Mesendoderm (in vitro differentiated cells): ENCODE results near the gene SLC5A1.
A peak's percentile ranks its signal among the peaks of the same experiment; 100 is the strongest.

ENCODE experiments used
- DNase-seq: peaks from one replicate; pipeline ENCODE4 v3.0.0; 2013
- H2AK5ac ChIP-seq: 2 replicates; pipeline ENCODE4 v1.6.1; 2013; ENCODE audit warnings: low read length, inconsistent platforms
- H2BK120ac ChIP-seq: 2 replicates; pipeline ENCODE4 v1.6.1; 2013; ENCODE audit warnings: low read depth, mild to moderate bottlenecking, low read length, moderate library complexity, mixed read lengths
- H2BK15ac ChIP-seq: replicated peaks from 2 replicates; pipeline ENCODE4 v1.6.1; 2013; ENCODE audit warnings: low read depth, mild to moderate bottlenecking, moderate library complexity
- H2BK5ac ChIP-seq: 2 replicates; pipeline ENCODE4 v1.6.1; 2013; ENCODE audit warnings: low read length, inconsistent platforms
- H3K18ac ChIP-seq: 2 replicates; pipeline ENCODE4 v1.6.1; 2013; ENCODE audit warnings: mild to moderate bottlenecking, low read length, mixed read lengths
- H3K23ac ChIP-seq: one replicate; pipeline ENCODE4 v1.6.1; 2013; ENCODE audit warnings: low read length
- H3K27ac ChIP-seq: 2 replicates; pipeline ENCODE4 v1.5.1; 2013; ENCODE audit warnings: low read depth, mild to moderate bottlenecking, inconsistent platforms, low read length, moderate library complexity
- H3K27me3 ChIP-seq: 2 replicates; pipeline ENCODE4 v1.6.1; 2013; ENCODE audit warnings: low read length, control low read depth, mild to moderate bottlenecking, inconsistent platforms; ENCODE audit not compliant: insufficient read depth, poor library complexity
- H3K36me3 ChIP-seq: 2 replicates; pipeline ENCODE4 v1.6.1; 2013; ENCODE audit warnings: low read length, inconsistent platforms; ENCODE audit not compliant: control insufficient read depth, insufficient read depth
- H3K4ac ChIP-seq: one replicate; pipeline ENCODE4 v1.6.1; 2013; ENCODE audit warnings: low read depth, mild to moderate bottlenecking, low read length, moderate library complexity
- H3K4me1 ChIP-seq: 2 replicates; pipeline ENCODE4 v1.6.1; 2013; ENCODE audit warnings: low read depth, low read length, inconsistent platforms; ENCODE audit not compliant: control insufficient read depth
- H3K4me2 ChIP-seq: 2 replicates; pipeline ENCODE4 v1.6.1; 2013; ENCODE audit warnings: low read length
- H3K4me3 ChIP-seq: 2 replicates; pipeline ENCODE4 v1.5.1; 2013; ENCODE audit warnings: mild to moderate bottlenecking, low read length
- H3K56ac ChIP-seq: one replicate; pipeline ENCODE4 v1.6.1; 2013; ENCODE audit warnings: low read length
- H3K79me1 ChIP-seq: 2 replicates; pipeline ENCODE4 v1.6.1; 2013; ENCODE audit warnings: low read length, inconsistent platforms
- H3K79me2 ChIP-seq: 2 replicates; pipeline ENCODE4 v1.6.1; 2013; ENCODE audit warnings: mild to moderate bottlenecking, low read length; ENCODE audit not compliant: control insufficient read depth, insufficient read depth
- H3K9ac ChIP-seq: 2 replicates; pipeline ENCODE4 v1.6.1; 2013; ENCODE audit warnings: low read length, inconsistent platforms
- H4K5ac ChIP-seq: one replicate; pipeline ENCODE4 v1.6.1; 2013; ENCODE audit warnings: low read length
- H4K8ac ChIP-seq: one replicate; pipeline ENCODE4 v1.6.1; 2013; ENCODE audit warnings: low read depth, mild to moderate bottlenecking, control low read depth, low read length, moderate library complexity
- WGBS: extraction: QIAGEN DNeasy Blood & Tissue Kit; methylation state at CpG from one replicate; pipeline ENCODE4 v1.1.7; 2013; ENCODE audit warnings: low lambda C conversion rate, missing lambda C conversion rate; ENCODE audit not compliant: insufficient coverage; ENCODE audit errors: extremely low coverage; 5-methylcytosine and 5-hydroxymethylcytosine counted together

The SLC5A1 gene

DNA sequence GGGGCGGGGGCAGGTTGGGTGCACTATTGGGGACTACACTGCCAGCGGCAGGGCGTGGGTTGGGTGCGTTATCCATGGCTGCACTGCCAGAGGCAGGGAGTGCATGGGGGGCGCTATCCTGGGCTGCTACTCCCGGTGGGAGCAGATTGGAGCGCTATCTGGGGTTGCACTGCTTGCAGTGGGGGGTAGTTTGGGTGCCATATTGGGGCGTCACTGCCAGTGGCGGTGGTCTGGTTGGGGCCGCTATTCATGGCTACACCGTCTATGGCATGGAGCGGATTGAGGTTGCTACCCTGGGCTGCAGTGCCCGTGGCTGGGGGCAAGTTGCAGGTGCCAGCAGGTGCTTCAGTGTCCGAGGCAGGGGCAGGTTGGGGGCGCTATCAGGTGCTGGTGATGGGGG is 79.8 kb downstream of the SLC5A1 start:
- no peak overlapping the region for H4K5ac ChIP-seq
- H2BK15ac ChIP-seq = no peak overlapping the region
- DNase-seq = no peak
- H3K23ac ChIP-seq = no peak overlapping the region
- no peak overlapping the region for H3K27ac ChIP-seq
- H2AK5ac ChIP-seq = no peak overlapping the region
- no peaks in the 10 kb centered on the region for H3K79me2 ChIP-seq
- H2BK5ac ChIP-seq = no peak overlapping the region
- H3K56ac ChIP-seq = no peak overlapping the region
- H3K36me3 ChIP-seq = no peaks in the 10 kb centered on the region
- no peaks in the 10 kb centered on the region for H3K27me3 ChIP-seq
- WGBS = no CpG with 5 or more reads among the region's 15 CpGs
- no peak overlapping the region for H2BK120ac ChIP-seq
- no peak overlapping the region for H4K8ac ChIP-seq
- no peak overlapping the region for H3K4ac ChIP-seq
- H3K4me3 ChIP-seq = no peak overlapping the region
- no peaks in the 10 kb centered on the region for H3K79me1 ChIP-seq
- no peak overlapping the region for H3K18ac ChIP-seq
- H3K4me1 ChIP-seq = no peaks in the 10 kb centered on the region
- no peak overlapping the region for H3K9ac ChIP-seq
- no peak overlapping the region for H3K4me2 ChIP-seq

DNA sequence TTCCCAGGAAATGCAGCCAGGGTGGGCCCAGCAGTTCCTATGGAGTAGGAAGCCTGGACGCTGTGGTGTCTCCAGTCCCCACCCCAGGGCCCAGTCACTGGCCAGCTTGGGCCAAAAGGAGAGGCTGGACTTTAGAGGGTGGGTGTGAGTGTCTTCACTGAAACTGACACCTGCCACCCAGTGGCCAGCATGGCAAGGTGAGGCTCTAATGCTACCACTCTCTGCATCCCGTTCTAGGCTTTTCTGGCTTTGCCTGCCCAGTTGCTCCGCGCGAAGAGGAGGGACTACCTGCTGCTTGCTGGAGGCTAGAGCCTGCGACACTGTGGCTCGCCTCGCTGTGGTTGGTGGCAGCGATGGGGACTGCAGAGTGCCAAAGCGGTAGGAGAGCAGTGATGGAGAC is 80.6 kb downstream of the SLC5A1 start:
- no peaks in the 10 kb centered on the region for H3K79me1 ChIP-seq
- H3K4me2 ChIP-seq = no peak overlapping the region
- H3K27ac ChIP-seq = no peak overlapping the region
- H4K8ac ChIP-seq = no peak overlapping the region
- H3K4me3 ChIP-seq = no peak overlapping the region
- H3K23ac ChIP-seq = no peak overlapping the region
- no peak overlapping the region for H2BK120ac ChIP-seq
- peak overlapping the region; percentile 59 for H3K56ac ChIP-seq
- no peaks in the 10 kb centered on the region for H3K36me3 ChIP-seq
- DNase-seq = peak; percentile 82
- H3K79me2 ChIP-seq = no peaks in the 10 kb centered on the region
- no peak overlapping the region for H2AK5ac ChIP-seq
- H3K18ac ChIP-seq = no peak overlapping the region
- peak overlapping the region; percentile 14 for H3K9ac ChIP-seq
- no peaks in the 10 kb centered on the region for H3K27me3 ChIP-seq
- H3K4me1 ChIP-seq = peaks cover 2% of the 10 kb centered on the region
- H4K5ac ChIP-seq = no peak overlapping the region
- WGBS = no CpG with 5 or more reads among the region's 10 CpGs
- no peak overlapping the region for H3K4ac ChIP-seq
- no peak overlapping the region for H2BK15ac ChIP-seq
- H2BK5ac ChIP-seq = peak overlapping the region; percentile 45

DNA sequence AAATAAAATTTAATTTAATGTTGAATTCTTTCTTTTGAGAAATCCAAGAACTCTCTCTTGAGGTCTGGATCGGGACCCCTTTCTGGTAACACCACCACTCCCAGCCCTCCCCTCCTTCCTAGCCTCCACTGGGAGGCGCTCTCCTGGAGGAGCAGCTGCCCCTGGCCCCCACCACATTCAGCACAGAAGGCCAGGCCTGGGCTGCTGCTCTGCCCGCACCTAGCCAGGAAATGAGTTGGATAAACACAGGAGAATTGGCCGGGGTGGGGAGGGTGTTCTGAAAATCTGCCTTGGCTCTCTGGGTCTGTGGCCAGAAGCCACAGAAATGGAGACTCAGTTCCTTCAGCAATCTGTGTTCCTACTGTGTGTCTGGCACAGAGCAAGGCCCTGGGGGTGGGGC is 84.8 kb downstream of the SLC5A1 start:
- WGBS = no CpG with 5 or more reads among the region's 4 CpGs
- Histone ChIP-seq H2BK5ac (no peak overlapping the region), H3K27ac (no peak overlapping the region), H3K4me2 (no peak overlapping the region), H3K27me3 (no peaks in the 10 kb centered on the region), H3K4ac (no peak overlapping the region), H2BK120ac (no peak overlapping the region), H3K9ac (peak overlapping the region; percentile 21), H3K4me1 (peaks cover 2% of the 10 kb centered on the region), H4K8ac (no peak overlapping the region), H3K36me3 (no peaks in the 10 kb centered on the region), H3K79me2 (no peaks in the 10 kb centered on the region), H2BK15ac (no peak overlapping the region), H3K79me1 (no peaks in the 10 kb centered on the region), H3K56ac (peak overlapping the region; percentile 67), H3K18ac (no peak overlapping the region), H4K5ac (no peak overlapping the region), H2AK5ac (no peak overlapping the region), H3K23ac (no peak overlapping the region), H3K4me3 (no peak overlapping the region)
- peak; percentile 82 for DNase-seq

DNA sequence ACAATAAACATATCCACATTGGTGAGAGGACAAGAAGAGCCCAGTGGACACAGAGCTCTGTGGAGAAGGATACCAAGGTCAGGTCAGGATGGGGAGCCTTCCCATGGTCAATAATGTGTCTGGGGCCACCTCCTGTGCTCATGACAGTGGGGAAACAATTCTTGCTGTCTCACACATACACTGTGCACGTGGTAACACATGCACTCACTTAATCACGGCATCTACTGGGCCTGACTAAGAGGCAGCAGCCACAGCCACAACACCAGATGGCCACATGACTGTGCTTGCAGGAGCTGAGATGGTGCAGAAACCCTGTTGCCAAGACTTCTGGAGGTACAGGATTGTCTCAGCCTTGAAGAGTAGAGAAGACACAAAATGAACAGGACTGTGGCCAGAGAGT is 87.4 kb downstream of the SLC5A1 start:
- H3K18ac ChIP-seq = no peak overlapping the region
- H3K79me1 ChIP-seq = no peaks in the 10 kb centered on the region
- H2AK5ac ChIP-seq = peak overlapping the region; percentile 9
- no peak overlapping the region for H4K5ac ChIP-seq
- no peak overlapping the region for H2BK15ac ChIP-seq
- no peak overlapping the region for H2BK120ac ChIP-seq
- H3K9ac ChIP-seq = no peak overlapping the region
- no peaks in the 10 kb centered on the region for H3K79me2 ChIP-seq
- no peak overlapping the region for H3K27ac ChIP-seq
- no peak overlapping the region for H3K4me2 ChIP-seq
- no CpG with 5 or more reads among the region's 2 CpGs for WGBS
- H3K4me1 ChIP-seq = peaks cover 2% of the 10 kb centered on the region
- no peak overlapping the region for H3K4me3 ChIP-seq
- H3K4ac ChIP-seq = no peak overlapping the region
- H3K27me3 ChIP-seq = no peaks in the 10 kb centered on the region
- H4K8ac ChIP-seq = no peak overlapping the region
- peak overlapping the region; percentile 70 for H2BK5ac ChIP-seq
- H3K36me3 ChIP-seq = no peaks in the 10 kb centered on the region
- peak overlapping the region; percentile 56 for H3K56ac ChIP-seq
- no peak for DNase-seq
- no peak overlapping the region for H3K23ac ChIP-seq

DNA sequence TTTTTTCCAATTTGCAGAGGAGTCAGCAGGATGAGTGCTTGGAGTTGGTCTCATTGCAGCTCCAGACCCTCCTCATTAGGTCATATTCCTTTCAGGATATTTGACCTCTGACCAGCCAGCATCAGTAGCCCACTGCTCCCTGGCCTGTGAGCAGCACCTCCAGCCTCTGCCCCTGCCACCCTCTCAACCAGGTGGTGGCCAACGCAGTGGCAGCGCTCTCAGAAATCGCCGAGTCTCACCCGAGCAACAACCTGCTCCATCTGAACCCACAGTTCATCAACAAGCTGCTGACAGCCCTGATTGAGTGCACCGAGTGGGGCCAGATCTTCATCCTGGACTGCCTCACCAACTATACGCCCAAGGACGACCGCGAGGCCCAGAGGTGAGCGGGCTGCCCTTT is 89.1 kb downstream of the SLC5A1 start:
- H3K9ac ChIP-seq = no peak overlapping the region
- WGBS = no CpG with 5 or more reads among the region's 11 CpGs
- H3K4ac ChIP-seq = no peak overlapping the region
- H3K27me3 ChIP-seq = no peaks in the 10 kb centered on the region
- no peak for DNase-seq
- H3K4me1 ChIP-seq = peaks cover 2% of the 10 kb centered on the region
- H4K5ac ChIP-seq = no peak overlapping the region
- no peak overlapping the region for H3K27ac ChIP-seq
- no peak overlapping the region for H4K8ac ChIP-seq
- no peak overlapping the region for H3K4me2 ChIP-seq
- no peak overlapping the region for H3K18ac ChIP-seq
- no peak overlapping the region for H2BK120ac ChIP-seq
- H3K79me1 ChIP-seq = no peaks in the 10 kb centered on the region
- H3K56ac ChIP-seq = no peak overlapping the region
- H3K23ac ChIP-seq = no peak overlapping the region
- H3K36me3 ChIP-seq = no peaks in the 10 kb centered on the region
- no peaks in the 10 kb centered on the region for H3K79me2 ChIP-seq
- no peak overlapping the region for H2BK15ac ChIP-seq
- no peak overlapping the region for H2AK5ac ChIP-seq
- no peak overlapping the region for H2BK5ac ChIP-seq
- no peak overlapping the region for H3K4me3 ChIP-seq

DNA sequence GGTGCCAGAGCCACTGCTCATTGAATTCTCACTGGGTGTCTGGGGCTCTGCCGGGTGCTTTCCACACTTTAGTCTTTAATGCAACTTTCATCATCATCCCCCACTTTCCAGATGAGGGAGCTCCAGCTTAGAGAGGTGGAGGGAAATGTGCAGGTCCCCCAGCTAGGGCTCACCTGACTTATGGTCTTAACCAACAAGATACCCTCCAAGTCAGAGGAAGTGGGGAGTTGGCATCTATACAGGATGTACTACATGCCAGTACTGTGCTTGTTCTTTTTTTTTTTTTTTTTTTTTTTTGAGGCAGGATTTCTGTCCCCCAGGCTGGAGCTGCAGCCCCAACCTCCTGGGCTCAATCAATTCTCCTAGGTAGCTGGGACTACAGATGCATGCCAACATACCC is 89.7 kb downstream of the SLC5A1 start:
- H3K27ac ChIP-seq = no peak overlapping the region
- H3K4ac ChIP-seq = no peak overlapping the region
- no peak overlapping the region for H2BK5ac ChIP-seq
- H2BK15ac ChIP-seq = no peak overlapping the region
- H3K23ac ChIP-seq = no peak overlapping the region
- H3K4me2 ChIP-seq = no peak overlapping the region
- H3K18ac ChIP-seq = no peak overlapping the region
- no peak overlapping the region for H2AK5ac ChIP-seq
- no peak overlapping the region for H3K4me3 ChIP-seq
- H3K79me1 ChIP-seq = no peaks in the 10 kb centered on the region
- no CpG with 5 or more reads among the region's 1 CpG for WGBS
- DNase-seq = no peak
- H3K56ac ChIP-seq = no peak overlapping the region
- H3K79me2 ChIP-seq = no peaks in the 10 kb centered on the region
- no peaks in the 10 kb centered on the region for H3K36me3 ChIP-seq
- no peak overlapping the region for H3K9ac ChIP-seq
- no peak overlapping the region for H4K5ac ChIP-seq
- peaks cover 2% of the 10 kb centered on the region for H3K4me1 ChIP-seq
- no peak overlapping the region for H2BK120ac ChIP-seq
- no peak overlapping the region for H4K8ac ChIP-seq
- no peaks in the 10 kb centered on the region for H3K27me3 ChIP-seq
